ENCODE measurements around the gene ASAH2B. TPM values are rescaled to one million over a fixed set of nuclear protein-coding genes. Genes with fewer than 3 reads are reported as not detected.
"Not testable (repeated sequence)": the region's sequence is repeated elsewhere in the genome, so short reads cannot be mapped to it uniquely, and the experiment has no call there.

Gene ASAH2B
- total RNA-seq, result 1 to 10 TPM; 6.4 to 8.8 TPM

DNA sequence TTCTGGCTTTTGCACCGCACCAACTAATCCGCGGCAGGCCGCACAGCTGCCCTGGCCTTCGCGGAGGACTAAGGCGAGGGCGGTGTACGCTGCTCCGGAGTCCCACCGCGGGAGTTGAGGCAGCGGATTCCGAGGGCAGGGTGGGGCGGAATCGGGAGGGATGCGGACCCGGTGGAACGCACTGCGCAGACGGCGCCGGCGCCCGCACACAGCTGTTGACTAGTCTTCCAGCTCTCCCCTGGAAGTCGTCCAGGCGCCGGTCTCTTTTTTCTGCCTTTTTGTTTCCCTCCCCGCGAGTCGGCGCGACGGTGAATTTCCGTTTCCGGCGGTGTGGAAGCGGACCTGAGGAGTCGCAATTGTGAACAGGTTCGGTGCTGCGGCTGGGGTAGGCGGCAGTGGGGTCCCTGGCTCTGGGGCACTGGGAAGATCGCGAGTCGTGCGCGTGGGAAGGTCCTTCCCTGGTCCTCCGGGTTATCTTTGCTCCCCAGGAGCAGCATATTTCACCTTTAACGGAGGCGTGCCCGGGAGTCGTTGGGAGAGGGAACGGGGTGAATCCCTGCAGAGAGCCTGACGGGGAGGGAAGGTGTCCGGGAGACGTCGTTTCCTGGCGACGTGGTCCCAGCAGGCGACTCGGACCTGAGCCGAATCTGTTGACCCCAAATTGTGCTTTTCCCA is at the start of gene ASAH2B:
ASAH2B (plus strand) TSS at position 319 of the 675 bp plus-strand sequence. CDS start 5,195 bp downstream, outside the sequence.
- CTCF ChIA-PET, result no interaction called here
- POLR2A ChIA-PET, result interaction anchor here (1.1 kb wide), 1 partner anchor 115 kb away, joined by 3 read pairs; no protein-coding TSS in a partner anchor

DNA sequence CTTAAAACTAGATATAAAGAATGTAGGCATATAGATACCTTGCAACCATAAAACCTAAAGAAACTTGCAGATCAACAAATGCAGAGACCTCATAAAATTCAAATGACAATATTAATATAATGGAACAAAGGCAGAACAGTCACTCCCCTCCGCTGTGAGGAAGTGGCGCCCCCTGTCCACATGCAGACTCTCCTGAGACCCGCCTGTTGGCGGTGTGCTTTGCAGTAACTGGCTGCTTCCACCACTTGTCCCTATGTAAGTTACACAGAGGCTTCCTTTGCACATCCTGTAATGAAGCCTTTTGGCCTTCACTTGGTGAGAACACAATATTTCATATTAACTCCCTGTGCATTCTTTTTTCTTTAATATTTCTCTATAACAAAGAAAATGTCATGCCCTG is 41.9 kb upstream of the ASAH2B start:
- POLR2A ChIA-PET, CTCF ChIA-PET: not testable (repeated sequence)

DNA sequence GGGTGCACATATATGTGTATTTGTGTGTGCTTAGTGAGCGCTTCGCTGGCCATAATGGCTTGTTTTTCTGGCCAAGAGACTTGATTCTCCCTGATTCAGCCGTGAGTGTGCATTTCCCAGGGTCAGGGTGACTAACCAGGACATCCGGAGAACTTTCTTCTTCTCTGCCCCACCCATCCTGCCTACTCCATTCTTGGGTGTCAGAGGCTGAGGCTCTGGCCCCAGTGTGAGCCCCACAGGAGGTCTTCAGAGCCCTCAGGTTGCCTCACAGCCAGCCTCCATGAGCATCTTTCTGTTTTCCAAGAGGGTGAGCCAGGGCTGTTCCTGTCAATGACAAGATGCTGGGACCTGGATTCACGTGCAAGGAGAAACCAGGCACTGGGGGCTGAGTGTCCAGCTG is 37.8 kb upstream of the ASAH2B start:
- CTCF ChIA-PET, POLR2A ChIA-PET: not testable (repeated sequence)

DNA sequence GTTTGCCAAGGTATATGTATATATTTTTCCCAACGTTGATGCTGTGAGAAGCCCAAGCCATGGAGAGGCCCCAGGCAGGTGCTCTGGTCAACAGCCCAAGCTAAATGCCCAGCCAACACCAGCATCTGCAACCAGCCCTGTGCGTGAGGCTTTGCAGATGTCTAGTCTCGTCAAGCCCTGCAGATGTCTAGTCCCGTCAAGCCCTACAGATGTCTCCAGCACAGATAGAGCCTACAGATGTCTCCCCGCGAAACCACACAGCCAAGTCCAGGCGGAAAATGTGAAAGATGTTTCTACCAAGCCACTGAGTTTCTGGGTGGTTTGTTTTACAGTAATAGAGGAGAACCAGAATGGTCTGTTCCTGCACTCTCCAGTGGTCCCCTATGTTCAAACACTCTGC is 36.7 kb upstream of the ASAH2B start:
- POLR2A ChIA-PET, CTCF ChIA-PET: not testable (repeated sequence)

DNA sequence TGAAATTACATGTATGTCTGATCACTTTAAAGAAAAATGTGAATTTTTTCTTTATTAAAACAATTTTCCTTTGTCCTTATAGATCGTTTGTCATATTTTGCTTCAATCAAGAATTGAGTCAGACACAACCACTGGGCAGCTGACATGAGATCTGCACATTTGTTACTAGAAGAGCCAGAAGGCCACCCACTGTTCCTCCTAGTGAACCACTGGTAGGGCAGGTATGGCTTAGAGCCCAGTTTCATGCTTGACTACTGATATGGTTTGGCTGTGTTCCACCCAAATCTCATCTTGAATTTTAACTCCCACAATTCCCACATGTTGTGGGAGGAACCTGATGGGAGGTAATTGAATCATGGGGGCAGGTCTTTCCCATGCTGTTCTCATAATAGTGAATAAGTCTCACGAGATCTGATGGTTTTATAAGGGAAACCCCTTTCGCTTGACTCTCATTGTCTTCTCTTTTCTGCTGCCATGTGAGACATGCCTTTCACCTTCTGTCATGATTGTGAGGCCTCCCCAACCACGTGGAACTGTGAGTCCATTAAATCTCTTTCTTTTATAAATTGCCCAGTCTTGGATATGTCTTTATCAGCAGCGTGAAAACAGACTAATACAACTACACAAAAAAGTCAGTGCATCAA is 35.2 kb upstream of the ASAH2B start:
- POLR2A ChIA-PET, CTCF ChIA-PET: not testable (repeated sequence)

DNA sequence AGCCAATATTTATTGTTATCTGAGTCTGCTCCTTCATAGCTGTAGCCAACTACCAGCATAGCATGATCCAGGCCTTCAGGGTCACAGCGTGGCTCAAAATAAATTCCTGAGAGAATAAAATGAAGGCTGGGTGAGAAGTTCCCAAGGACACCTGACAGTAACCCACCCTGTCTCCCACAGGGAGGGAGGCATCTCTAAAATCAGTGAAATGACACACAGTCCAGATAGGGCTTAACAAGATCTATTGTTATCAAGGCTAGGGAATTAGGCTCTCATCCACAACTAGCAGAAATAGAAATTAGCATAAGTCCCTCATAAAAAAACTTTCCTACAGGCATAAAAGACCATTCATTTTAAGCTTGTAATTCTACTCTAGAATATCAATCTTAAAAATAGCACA is 33.7 kb upstream of the ASAH2B start:
- CTCF ChIA-PET, POLR2A ChIA-PET: not testable (repeated sequence)

DNA sequence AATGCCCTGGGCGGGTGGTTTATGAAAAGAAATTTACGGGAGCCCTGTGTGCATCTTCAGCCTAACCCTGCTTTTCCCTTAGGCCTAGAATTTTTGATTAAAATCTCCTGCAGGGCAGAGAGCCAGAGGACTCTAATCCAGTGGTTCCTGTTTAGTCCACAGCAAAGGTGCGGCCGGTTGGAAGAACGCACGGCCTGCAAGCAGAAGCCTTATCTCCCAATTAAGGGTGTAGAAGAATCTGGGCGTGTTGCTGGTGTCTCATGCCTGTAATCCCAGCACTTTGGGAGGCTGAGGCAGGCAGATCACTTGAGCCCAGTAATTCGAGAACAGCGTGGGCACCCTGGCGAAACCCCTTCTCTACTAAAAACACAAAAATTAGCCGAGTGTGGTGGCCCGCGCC is 29.5 kb upstream of the ASAH2B start:
- CTCF ChIA-PET, POLR2A ChIA-PET: not testable (repeated sequence)

DNA sequence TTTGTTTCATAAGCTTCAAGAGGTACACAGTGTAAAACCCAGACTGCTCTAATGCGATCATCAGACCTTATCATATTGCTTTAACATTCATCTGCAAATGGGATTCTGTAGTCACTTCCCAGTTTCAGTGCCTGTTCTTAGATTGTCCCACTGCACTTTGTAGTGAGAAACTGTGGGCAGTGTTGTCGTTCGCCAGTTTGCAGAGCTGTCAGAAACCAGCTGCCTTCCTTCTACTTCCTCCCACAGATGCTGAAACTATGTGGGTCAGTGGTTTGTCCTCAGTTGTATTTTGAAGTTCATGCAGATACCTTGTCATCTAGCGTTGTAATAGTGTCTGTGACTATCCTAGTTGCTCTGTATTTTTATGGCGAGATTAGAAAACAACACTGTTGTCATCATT is 15.9 kb upstream of the ASAH2B start:
- POLR2A ChIA-PET, CTCF ChIA-PET: not testable (repeated sequence)

DNA sequence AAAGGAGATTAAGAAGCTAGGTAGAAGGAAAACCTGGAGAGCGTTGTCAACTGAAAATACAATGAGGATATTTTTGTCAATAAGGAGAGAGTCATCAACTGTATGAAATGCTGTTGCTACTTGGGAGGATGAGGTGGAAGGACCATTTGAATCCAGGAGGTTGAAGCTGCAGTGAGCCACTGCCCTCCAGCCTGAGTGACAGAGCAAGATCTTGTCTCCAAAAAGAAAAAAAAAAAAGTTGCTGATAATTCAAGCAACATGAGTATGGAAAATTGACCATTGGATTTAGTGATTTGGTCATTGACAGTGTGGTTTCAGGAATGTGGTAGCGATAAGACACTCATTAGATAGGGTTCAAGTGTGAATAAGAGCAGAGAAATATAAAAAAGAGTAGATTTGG is 11.6 kb upstream of the ASAH2B start:
- CTCF ChIA-PET, result not testable (repeated sequence)

DNA sequence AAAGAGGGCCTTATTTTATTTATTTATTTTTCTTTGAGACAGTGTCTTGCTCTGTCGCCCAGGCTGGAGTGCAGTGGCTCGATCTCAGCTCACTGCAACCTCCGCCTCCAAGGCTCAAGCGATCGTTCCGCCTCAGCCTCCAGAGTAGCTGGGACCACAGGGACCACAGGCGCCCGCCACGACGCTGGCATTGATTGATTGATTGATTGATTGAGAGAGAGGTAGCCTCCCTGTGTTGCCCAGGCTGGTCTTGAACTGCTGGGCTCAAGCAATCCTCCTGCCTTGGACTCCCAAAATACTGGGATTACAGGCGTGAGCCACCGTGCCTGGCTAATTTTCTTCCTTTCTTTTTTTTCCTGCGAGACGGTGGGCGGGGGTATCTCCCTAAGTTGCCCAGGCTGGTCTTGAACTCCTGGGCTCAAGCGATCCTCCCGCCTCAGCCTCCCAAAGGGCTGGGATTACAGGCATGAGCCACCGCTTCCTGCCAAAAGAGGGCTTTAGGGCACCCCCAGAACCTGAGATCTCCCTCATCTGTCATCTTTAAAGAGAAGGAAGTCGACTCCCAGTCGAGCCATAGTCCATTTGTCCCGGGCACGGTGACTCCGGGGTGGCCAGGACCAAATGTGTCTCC is 634 bp upstream of the ASAH2B start:
- POLR2A ChIA-PET, result interaction anchor here (1.1 kb wide), 1 partner anchor 115 kb away, joined by 3 read pairs; no protein-coding TSS in a partner anchor
- CTCF ChIA-PET, result not testable (repeated sequence)

More for the DNA sequence above, 11.6 kb upstream of the ASAH2B start:
- POLR2A ChIA-PET, result not testable (repeated sequence)

DNA sequence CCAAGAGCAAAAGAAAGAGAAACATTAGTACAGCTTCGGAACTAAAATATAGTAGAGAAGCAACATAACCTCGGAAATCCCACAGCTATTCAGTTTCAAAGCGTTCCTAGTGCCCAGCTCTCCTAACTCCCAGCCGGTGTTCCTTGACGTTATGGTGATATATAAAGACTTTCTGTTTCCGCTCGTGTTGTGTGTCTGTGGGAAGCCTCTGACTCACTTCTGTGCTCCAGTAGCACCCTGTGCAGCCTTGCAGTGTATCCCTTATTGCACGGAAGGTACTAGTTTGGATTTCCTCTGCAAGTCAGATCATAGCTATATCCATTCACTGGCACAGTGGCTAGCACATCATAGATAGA is 535 bp downstream of the ASAH2B start:
- ChIA-PET CTCF (no interaction called here), POLR2A (interaction anchor here (1.1 kb wide), 1 partner anchor 116 kb away, joined by 3 read pairs; no protein-coding TSS in a partner anchor)

DNA sequence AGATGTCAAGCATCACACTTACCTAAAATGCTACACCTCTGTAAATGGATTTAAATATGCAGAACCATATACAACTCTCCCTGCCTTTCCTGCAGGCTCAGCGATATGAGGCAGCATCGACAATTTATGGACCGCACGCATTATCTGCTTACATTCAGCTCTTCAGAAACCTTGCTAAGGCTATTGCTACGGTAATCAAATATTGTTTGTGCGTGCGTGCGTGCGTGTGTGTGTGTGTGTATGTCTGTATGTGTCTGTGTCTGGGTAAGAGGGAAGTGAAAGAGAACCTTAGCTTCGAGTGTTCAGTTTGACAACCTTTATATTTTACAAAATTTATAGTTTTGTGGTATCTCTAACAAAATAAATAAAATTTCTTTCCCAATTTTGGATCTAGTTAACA is 3.1 kb downstream of the ASAH2B start:
- POLR2A ChIA-PET, CTCF ChIA-PET: not testable (repeated sequence)

DNA sequence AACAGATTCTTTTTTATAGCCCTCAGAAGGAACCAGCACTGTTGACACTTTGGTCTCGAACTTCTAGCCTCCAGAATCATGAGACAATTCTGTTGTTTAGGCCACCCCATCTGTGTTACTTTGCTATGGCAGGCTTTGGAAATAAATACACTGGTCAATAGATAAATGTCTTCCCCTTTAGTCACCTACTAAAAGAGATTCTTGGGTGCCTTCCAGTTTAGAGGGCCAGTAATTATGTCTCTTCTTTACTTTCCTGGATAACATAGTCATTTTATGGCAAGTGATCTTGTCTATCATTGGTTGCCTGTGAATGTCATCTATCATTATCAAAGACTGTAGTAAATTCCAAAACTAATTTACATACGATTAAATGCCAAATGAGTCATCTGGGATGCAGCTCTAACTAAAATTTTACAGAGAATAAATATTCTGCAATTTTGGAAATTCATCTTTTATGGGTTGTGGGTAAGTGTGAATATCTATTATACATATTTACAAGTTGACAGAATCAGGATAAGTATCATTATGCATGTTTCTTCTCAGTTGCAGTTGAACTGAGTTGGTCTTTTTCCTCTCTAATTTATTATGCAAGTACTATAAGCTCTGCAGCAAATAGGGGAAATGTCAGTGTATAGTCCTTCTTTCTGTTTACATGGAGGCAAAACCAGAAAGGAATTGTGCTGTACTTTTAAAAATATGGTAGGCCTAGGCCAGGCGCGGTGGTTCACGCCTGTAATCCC is 27.2 kb downstream of the ASAH2B start:
- POLR2A ChIA-PET, CTCF ChIA-PET: not testable (repeated sequence)

DNA sequence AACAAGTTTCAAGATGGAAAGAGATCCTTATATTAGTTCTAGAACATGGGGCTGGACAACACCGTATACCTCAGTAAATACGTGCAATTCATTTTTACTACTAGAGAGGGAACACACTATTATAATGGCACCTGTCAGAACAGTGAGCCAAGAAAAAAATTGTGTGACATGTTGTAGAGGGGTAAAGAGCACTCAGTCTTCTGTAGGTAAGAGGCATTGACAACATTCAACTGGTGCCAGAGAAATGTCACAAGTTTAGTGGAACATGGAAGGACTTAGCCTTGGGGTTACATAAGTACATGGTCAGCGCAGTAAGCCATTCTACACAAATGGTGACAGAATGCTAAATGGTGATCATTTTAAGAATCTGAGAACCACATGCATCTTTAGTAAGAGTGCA is 32.3 kb downstream of the ASAH2B start:
- CTCF ChIA-PET, POLR2A ChIA-PET: not testable (repeated sequence)

DNA sequence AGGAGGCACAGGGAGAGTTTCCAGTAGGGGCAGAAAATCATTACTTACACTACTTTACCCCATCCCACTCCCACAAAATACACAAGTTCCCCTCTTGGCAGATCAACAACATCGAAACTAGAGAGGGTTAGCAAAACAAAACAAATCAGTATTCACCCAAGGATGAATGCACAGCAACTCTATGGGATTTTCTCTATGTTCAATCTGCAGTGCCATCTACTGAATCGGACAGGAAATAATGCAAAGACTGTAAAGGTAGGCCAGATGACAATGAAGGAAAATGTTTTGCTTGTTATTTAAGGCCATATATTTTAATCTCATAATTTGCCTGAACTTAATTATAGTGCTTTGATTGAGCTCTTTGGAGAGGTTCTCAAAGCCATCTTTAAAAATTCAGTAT is 35.1 kb downstream of the ASAH2B start:
- POLR2A ChIA-PET, CTCF ChIA-PET: not testable (repeated sequence)

DNA sequence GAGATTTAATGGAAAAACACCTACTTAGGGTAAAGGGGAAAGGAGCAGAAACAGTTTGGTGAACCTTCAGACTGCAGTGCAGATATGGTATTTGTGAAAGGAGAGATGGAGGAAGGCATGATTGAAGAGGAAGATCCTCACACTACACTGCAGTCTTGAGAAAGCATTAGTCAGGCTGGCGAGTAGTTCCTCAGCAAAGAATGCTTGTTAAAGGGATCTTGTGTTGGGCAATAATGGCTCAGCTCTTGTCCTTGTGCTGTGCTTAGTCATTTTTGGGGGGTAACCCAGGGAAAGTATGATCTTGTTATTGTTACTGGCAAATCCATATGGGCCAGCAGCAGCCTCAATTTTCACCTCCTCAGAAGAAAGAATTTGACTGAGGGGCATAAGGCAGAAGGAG is 40.3 kb downstream of the ASAH2B start:
- CTCF ChIA-PET, POLR2A ChIA-PET: not testable (repeated sequence)

DNA sequence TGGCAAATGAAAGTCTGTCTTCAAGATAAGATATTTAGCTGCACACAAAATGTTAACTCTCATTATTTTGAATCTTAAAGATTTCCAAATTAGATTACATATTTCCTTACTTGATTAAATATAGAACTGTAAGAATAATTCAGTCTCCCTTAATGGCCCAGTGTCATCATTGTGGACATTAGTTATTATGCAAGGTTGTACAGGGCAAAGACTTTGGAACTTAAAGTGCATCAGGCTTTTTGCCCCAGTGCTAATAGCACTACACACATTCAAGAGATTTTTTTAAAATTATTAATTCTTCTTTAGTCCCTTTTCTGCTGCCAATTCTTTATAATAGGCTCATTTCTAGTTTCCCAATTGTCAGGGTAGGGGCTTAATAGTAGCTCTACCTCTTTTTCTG is 42.3 kb downstream of the ASAH2B start:
- POLR2A ChIA-PET, result not testable (repeated sequence)

DNA sequence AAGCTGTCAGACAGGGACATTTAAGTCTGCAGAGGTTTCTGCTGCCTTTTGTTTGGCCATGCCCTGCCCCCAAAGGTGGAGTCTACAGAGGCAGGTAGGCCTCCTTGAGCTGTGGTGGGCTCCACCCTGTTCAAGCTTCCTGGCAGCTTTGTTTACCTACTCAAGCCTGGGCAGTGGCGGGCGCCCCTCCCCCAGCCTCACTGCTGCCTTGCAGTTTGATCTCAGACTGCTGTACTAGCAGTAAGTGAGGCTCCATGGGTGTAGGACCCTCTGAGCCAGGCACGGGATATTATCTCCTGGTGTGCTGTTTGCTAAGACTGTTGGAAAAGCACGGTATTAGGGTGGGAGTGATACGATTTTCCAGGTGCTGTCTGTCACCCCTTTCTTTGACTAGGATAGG is 48.2 kb downstream of the ASAH2B start:
- POLR2A ChIA-PET, CTCF ChIA-PET: not testable (repeated sequence)

More for the DNA sequence above, 42.3 kb downstream of the ASAH2B start:
- CTCF ChIA-PET, result not testable (repeated sequence)

DNA sequence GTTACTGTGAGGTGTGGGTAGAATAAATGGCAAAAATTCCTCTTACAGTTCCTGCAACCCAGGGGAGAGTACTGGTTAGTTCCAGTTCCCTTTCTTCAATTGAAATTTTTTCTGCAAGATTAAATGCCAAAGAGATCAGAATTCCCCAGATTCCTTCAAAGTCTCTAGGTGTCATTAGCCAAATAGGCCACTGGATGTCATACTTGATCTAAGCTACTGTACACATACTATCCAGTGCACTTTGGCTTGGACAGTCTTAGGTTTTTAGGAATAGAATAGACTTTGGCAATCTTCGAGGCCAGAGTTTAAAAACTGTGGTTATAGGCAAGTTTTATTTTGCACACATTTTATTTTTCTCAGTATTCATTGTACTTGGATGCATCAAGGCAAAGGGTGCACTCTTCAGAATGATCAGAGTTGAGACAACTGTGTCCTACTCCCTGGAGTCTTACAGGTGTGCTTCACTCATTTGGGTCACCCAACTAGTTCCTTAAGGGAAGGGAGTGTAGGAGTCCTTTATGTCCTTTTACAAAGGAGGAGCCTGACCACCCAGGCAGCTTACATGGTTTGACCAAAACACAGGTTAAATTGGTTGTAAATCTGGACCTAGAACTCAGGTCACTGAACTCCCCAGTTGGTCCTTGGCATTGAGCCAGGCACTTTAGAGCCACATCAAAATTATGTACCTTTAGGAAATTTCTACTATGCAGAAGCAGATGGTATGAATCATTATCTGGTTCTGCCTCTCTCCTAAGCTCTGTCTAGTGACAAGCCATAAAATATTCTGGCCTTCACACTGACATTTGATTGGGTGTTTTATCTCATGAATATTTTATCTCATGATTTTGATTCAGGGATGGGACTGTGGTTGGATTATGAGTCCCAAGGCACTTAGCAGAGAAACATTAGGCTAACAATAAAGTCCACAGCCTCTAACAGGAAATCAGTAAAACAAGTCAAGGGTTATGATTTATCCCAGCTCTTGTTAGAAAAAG is 49.5 kb downstream of the ASAH2B start:
- POLR2A ChIA-PET, result no interaction called here
- CTCF ChIA-PET, result no interaction called here

DNA sequence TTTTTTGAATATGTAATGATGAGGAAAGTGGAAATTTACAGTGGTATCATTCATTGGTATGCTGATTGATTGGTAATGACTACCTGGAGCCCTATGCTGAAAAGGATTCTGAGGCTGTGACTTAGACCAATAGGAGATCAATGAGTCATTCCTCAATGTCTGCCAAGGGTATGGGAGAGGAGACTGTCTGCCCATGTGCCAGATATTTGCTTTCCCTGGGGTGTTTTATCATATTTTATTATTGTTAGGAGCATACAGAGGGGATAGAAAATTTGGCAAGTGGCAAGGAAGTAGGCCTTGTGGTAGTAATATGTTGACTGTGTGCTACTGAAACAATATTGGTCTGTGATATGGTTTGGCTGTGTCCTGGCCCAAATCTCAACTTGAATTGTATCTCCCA is 54.8 kb downstream of the ASAH2B start:
- POLR2A ChIA-PET, result no interaction called here
- CTCF ChIA-PET, result no interaction called here

Data from activated CD8-positive, alpha-beta memory T cell treated with anti-CD3 and anti-CD28 coated beads for 36 hours (primary cell).